Duodenal mucosa (tissue), 2 donors: Measurements from ENCODE around the gene LRRC41.
"Not testable (repeated sequence)": the region's sequence is repeated elsewhere in the genome, so short reads cannot be mapped to it uniquely, and the experiment has no call there.

Experiments
- H3K27ac ChIP-seq: one replicate; pipeline ENCODE4 v1.7.0; 2013; ENCODE audit warnings: low read depth, low read length
- H3K27me3 ChIP-seq, 2 donors: one replicate each; pipeline ENCODE4 v1.7.0; 2013; ENCODE audit warnings: low read length in 2 of 2, control low read depth in 1 of 2; ENCODE audit not compliant: insufficient read depth in 2 of 2, control insufficient read depth in 1 of 2
- H3K36me3 ChIP-seq, 2 donors: one replicate each; pipeline ENCODE4 v1.7.0; 2013; ENCODE audit warnings: low read length in 2 of 2, control low read depth in 1 of 2; ENCODE audit not compliant: insufficient read depth in 2 of 2, control insufficient read depth in 1 of 2
- H3K4me1 ChIP-seq, 2 donors: one replicate each; pipeline ENCODE4 v1.7.0; 2013; ENCODE audit warnings: low read length in 2 of 2, control low read depth in 1 of 2; ENCODE audit not compliant: insufficient read depth in 2 of 2, control insufficient read depth in 1 of 2
- H3K4me3 ChIP-seq, 2 donors: one replicate each; pipeline ENCODE4 v1.7.0; 2013; ENCODE audit warnings: low read length in 2 of 2, low read depth in 1 of 2
- H3K9ac ChIP-seq, 2 donors: one replicate each; pipeline ENCODE4 v1.7.0; 2013; ENCODE audit warnings: low read length in 2 of 2, low read depth in 1 of 2
- H3K9me3 ChIP-seq, 2 donors: one replicate each; pipeline ENCODE4 v1.7.0; 2013; ENCODE audit warnings: low read length in 2 of 2, control low read depth in 1 of 2; ENCODE audit not compliant: control insufficient read depth in 1 of 2

LRRC41 gene

DNA sequence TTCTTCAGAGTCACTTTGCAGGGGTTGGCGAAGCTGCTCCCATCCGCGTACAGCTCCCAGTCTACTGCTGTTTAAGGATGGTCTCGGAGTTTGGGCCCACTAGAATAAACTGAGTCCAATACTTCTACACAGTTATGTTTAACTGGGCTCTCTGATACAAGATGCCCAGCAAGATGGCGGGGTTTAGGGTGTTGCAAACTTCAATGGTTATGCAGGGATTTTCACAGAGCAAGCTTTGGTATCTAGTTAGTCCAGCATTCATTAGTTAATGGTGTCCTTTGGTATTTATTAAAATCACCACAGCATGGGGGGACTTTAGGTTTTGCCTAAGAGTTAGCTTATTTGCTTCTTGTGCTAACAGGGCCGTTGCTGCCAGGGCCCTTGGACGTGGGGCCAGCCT is 24.8 kb upstream of the LRRC41 start:
- not testable (repeated sequence) for H3K36me3 ChIP-seq, H3K4me3 ChIP-seq, H3K9me3 ChIP-seq, H3K9ac ChIP-seq, H3K27ac ChIP-seq, H3K4me1 ChIP-seq, H3K27me3 ChIP-seq

DNA sequence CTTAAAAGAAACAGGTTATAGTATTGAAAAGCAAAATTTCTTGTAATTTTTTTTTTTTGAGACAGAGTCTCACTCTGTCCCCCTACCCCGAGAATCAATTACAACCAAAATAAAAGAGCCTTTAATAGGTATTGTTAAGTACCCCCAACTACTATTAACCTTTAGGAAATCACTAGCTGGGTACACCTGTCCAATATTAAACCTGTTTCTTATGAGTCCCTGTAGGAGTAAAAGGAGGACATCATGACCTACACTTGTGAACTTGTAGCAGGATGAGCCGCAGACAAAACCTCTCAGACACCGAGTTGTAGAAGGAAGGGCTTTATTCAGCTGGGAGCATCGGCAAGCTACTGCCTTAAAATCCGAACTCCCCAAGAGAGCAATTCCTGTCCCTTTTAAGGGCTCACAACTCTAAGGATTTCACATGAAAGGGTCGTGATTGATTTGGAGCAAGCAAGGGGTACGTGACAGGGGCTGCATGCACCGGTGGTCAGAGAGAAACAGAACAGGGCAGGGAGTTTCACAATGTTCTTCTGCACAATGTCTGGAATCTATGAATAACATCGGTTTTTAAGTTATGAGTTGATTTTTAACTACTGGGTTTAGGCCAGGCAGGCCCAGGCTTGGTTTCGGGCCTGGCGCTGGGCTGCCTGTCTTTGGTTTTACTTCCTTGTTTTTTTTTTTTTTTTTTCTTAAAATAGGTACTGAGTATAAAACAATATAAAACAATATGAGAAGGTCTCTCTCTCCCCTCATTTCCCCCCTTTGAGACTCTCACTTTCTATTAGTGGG is 22.1 kb upstream of the LRRC41 start:
- H3K9ac ChIP-seq, H3K4me3 ChIP-seq, H3K27me3 ChIP-seq, H3K27ac ChIP-seq, H3K4me1 ChIP-seq, H3K9me3 ChIP-seq, H3K36me3 ChIP-seq: not testable (repeated sequence)

- not testable (repeated sequence) for H3K9ac ChIP-seq, H3K9me3 ChIP-seq, H3K4me1 ChIP-seq, H3K27me3 ChIP-seq, H3K36me3 ChIP-seq, H3K4me3 ChIP-seq, H3K27ac ChIP-seq
These were observed 18.8 kb upstream of the LRRC41 start for GRCh38 chr1:46322191-46322590.

DNA sequence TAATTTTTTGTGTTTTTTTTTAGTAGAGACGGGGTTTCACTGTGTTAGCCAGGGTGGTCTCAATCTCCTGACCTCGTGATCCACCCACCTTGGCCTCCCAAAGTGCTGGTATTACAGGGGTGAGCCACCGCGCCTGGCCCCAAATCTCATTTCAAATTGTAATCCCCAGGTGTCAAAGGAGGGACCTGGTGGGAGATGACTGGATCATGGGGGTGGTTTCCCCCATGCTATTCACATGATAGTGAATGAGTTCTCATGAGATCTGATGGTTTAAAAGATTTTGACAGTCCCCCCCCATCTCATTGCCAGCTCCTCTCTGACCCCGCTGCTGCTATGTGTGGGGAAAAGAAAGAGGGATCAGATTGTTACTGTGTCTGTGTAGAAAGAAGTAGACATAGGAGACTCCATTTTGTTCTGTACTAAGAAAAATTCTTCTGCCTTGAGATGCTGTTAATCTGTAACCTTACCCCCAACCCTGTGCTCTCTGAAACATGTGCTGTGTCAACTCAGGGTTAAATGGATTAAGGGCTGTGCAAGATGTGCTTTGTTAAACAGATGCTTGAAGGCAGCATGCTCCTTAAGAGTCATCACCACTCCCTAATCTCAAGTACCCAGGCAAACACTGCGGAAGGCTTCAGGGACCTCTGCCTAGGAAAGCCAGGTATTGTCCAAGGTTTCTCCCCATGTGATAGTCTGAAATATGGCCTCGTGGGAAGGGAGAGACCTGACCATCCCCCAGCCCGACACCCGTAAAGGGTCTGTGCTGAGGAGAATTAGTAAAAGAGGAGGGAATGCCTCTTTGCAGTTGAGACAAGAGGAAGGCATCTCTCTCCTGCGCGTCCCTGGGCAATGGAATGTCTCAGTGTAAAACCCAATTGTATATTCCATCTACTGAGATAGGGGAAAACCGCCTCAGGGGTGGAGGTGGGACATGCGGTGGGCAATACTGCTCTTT is 16.8 kb upstream of the LRRC41 start:
- peaks cover 9 to 19% of the 10 kb centered on the region in 2 donors for H3K36me3 ChIP-seq
- H3K9ac ChIP-seq, H3K9me3 ChIP-seq, H3K27ac ChIP-seq, H3K27me3 ChIP-seq, H3K4me1 ChIP-seq, H3K4me3 ChIP-seq: not testable (repeated sequence)

DNA sequence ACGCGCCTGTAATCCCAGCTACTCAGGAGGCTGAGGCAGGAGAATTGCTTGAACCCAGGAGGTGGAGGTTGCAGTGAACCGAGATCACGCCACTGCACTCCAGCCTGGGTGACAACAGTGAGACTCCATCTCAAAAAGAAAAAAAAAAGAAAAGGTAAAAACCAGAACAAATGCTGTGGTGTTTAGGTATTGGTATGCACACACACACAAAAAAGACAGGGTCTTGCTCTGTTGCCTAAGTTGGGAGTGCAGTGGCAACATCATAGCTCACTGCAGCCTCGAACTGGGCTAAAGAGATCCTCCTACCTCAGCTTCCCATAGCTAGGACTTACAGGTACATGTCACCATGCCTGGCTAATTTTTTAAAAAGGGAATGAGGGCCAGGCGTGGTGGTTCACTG is 15.9 kb upstream of the LRRC41 start:
- H3K9me3 ChIP-seq, H3K9ac ChIP-seq, H3K4me1 ChIP-seq, H3K27me3 ChIP-seq, H3K4me3 ChIP-seq, H3K27ac ChIP-seq: not testable (repeated sequence)
- H3K36me3 ChIP-seq = peaks cover 9 to 27% of the 10 kb centered on the region in 2 donors

- H3K9me3 ChIP-seq = no peaks in the 10 kb centered on the region
- H3K9ac ChIP-seq = no peak overlapping the region
- no peaks in the 10 kb centered on the region for H3K27me3 ChIP-seq
- H3K4me3 ChIP-seq = no peak overlapping the region
- H3K27ac ChIP-seq = no peak overlapping the region
- H3K4me1 ChIP-seq = no peaks in the 10 kb centered on the region
- peaks cover 18 to 38% of the 10 kb centered on the region in 2 donors for H3K36me3 ChIP-seq
These were observed 13.9 kb upstream of the LRRC41 start for GRCh38 chr1:46317323-46317722.

GRCh38 chr1:46315669-46316403 is 12.4 kb upstream of the LRRC41 start:
- H3K4me3 ChIP-seq = no peak overlapping the region
- no peaks in the 10 kb centered on the region for H3K9me3 ChIP-seq
- H3K27ac ChIP-seq = no peak overlapping the region
- H3K27me3 ChIP-seq = no peaks in the 10 kb centered on the region
- H3K36me3 ChIP-seq = peaks cover 18 to 48% of the 10 kb centered on the region in 2 donors
- no peaks in the 10 kb centered on the region for H3K4me1 ChIP-seq
- H3K9ac ChIP-seq = no peak overlapping the region

DNA sequence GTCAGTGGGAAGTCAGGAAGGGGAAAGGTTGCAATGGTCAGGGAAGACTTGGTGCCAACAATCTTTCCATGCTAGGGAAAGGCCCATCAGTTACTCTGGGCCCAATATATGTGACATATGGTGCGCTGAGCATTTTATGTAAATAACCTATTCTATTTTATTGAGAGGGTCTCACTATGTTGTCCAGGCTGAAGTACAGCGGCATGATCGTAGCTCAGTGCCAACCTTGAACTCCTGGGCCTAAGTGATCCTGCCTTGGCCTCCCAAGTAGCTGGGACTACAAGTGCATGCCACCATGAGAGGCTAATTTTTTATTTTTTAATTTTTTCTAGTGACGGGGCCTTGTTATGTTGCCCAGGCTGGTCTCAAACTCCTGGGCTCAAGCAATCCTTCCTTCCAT is 6.9 kb upstream of the LRRC41 start:
- Histone ChIP-seq H3K4me1 (peaks cover 13% of the 10 kb centered on the region in 2 donors), H3K9me3 (no peaks in the 10 kb centered on the region), H3K27ac (no peak overlapping the region), H3K27me3 (no peaks in the 10 kb centered on the region), H3K9ac (no peak overlapping the region), H3K4me3 (no peak overlapping the region), H3K36me3 (peaks cover 15 to 50% of the 10 kb centered on the region in 2 donors)

DNA sequence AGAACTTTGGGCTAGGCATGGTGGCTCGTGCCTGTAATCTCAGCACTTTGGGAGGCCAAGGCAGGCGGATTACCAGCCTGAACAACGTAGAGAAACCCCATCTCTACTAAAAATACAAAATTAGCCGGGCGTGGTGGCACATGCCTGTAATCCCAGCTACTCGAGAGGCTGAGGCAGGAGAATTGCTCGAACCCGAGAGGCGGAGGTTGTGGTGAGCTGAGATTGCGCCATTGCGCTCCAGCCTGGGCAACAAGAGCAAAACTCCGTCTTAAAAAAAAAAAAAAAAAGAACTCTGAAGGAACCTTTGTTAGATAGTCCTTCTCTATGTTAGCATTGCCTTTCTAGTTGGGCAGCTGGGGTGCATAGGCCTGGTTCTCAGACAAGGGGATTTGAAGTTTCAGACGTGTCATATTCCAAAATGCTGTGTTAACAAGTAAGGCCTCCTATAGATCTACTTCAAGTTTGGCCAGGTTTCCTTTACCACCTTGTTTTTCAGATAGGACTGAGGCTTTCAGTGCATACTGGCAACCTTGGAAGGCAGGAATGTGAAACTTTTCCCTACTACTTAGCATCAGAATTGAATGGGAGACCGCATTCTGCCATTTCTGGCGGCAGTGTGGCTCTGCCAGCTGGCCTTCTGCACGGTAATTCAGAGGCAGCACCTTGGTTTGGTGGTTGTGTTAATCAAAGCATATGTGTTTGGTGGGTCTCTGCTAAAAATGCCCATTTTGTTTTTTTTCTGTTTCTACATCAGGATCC is 6.2 kb upstream of the LRRC41 start:
- no peak overlapping the region for H3K9ac ChIP-seq
- H3K4me3 ChIP-seq = no peak overlapping the region
- no peaks in the 10 kb centered on the region for H3K9me3 ChIP-seq
- no peaks in the 10 kb centered on the region for H3K27me3 ChIP-seq
- H3K4me1 ChIP-seq = peaks cover 13 to 15% of the 10 kb centered on the region in 2 donors
- no peak overlapping the region for H3K27ac ChIP-seq
- H3K36me3 ChIP-seq = peaks cover 15 to 45% of the 10 kb centered on the region in 2 donors
